GM21717 (cell line): ENCODE data around the gene CERKL.

Experiments used
- ATAC-seq: cut with Tn5 transposase; IDR thresholded peaks from one replicate; pipeline ENCODE4 v1.9.1; 2021; ENCODE audit warnings: mild to moderate bottlenecking, moderate library complexity; ENCODE audit not compliant: unreplicated experiment

The CERKL gene

DNA sequence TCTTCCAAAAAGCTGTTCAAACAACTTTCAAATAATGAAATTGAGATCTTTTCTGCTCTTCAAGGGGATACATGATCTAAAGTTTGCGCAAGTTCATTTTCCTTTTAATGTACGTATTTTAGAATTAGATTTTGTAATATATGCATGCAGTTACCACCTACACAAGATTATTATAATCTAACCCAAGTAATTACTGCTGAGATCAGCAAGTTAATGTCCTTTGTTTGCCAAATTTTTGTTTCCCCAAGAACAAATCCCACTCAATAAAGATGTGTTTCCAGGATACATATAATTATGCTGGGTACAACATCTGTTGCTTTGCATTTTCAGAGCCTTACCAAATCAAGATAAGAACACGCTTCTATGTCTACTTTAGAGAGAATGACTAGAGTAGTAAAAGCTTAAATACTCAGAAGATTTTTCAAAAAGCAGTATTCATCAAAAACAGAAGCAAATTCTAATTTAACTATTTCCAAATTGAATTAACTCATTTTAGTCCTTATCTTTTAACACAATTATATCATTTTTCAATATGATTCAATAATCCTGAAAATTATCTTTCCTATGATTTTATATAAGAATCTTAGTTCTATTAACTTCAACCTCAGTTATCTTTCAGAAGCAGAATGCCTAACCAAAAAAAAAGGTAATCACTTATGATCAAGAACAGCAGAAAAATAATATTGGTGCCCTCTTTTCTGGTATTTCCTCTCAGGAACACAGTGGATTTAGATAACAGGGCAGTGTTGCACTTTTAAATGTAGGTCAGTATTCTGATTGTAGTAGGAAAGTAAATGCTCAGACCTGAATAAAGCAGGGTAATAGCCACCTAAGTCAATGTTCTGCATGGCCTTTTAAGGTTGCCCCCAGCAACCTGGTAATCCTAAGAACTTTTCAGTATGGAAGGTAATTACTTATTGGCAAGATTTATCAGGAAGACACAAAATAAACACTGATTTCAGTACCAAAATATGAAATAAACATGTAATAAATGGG is 28.0 kb downstream of the CERKL start:
- ATAC-seq: no peak

DNA sequence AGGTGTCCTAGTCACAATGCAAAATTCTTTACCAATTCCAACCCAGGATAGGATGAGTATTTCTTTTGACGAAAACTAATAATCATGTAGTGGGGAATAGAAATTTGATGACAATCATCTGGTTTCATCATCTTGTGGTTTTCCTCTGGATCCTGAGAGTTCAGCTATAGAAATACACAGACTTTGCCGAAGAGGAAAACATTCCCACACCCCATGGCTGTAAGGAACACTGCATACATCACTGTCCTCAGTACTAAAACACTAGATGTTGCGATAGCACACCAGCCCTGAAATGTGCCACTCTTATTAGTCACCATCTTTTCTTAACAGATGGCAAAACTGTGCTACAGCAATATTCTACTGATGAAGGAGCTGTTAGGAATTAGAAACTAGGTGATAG is 29.4 kb downstream of the CERKL start:
- no peak for ATAC-seq

DNA sequence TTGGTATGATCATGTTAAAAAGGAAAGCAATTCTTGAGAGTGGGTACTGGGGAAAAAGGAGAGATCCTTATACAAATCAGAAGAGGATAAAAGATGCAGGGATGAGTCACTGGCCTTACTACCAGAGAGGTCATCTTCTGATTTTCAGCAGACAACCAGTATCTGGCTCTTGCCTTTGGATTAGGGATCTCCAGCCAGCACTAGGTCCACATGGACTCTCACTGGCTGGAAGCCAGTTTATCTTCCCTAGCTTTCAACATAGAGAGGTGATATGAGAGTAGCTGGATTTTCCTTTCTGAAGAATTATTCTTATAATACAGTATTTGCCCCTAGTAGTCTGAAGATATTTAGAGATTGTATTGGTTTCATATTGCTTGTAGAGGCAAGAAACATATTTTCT is 30.2 kb downstream of the CERKL start:
- no peak for ATAC-seq

DNA sequence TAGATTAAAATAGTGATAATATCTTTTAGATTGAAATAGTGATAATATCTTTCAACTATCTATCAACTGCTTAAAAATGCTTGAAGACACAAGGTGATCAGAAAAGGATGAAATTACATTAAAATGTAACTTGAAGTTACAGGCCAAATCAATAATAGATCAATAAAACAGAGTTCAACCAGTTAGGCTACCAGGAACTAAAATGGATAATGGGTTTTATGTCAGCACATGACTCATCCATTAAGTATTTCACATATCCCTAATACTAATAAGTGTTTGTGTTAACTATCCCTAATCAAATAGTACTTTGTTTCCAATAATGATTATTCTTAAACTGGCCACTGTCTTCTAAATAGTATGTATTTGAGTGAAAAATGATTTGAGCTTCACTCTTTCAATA is 33.7 kb downstream of the CERKL start:
- no peak for ATAC-seq

DNA sequence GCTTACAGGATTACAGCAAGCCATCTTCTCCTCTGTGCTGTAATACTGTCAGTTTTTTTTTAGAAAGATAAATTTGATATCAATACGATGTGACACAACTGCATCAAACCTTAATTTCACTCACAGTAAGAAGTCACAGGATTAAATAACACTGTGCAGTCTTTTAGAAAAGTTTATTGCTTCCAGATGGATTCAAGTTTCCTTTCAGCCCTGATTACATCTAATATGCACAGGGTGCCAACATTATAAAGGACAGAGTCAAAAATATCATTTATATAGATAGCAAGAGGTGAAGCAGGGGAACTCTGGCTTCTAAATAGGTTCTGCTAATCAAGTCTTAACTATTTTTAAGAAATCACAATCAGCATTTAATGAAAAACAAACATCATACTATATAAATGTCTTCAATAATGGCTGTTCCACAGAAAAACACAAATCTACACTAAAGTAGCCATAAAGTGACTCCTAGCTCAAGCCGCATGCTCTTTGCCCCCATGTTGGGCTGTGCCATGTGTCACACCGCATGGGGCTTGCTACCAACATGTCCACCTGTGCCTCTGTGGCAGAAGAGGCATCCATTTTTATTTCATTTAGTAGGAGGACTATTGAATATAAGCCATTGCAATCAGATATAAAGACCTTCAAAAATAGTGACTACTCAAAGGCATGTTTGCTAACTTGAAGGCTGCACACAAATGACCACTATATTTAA is 35.0 kb downstream of the CERKL start:
- no peak for ATAC-seq

DNA sequence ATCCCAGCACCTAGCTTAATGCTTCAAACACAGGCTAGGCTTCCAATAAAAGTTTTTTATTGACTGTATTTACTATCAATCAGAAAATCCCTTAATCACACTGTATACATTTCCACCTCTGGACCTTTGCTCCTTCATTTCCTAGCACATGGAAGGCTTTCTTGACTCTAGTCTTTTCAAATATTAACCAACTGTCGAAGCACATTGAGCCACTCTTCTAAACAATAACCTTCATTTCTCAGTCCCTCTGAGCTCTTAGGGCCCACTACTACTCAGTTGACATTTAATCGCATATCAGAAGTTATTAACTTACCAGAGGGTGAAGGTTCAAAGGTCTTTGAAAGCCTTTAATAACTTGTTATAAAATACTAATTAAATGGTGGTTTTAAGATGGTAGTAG is 37.4 kb downstream of the CERKL start:
- no peak for ATAC-seq

DNA sequence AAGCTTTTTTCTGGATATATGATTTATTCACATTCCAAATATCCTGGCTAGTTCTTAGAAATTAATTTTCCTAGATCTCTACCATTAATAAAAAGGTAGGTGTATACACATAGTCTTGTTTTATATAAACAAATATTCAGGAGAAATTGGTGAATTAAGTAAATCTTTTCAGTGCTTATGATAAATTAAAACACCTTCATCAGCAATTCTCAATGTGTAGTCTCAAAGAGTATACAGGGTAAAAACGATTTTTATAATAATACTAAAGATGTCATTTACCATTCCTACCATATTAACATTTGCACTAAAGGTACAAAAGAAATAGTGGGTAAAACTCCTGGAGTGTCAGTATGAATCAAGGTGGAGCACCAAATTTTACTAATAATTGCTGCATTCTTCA is 40.2 kb downstream of the CERKL start:
- ATAC-seq: no peak

DNA sequence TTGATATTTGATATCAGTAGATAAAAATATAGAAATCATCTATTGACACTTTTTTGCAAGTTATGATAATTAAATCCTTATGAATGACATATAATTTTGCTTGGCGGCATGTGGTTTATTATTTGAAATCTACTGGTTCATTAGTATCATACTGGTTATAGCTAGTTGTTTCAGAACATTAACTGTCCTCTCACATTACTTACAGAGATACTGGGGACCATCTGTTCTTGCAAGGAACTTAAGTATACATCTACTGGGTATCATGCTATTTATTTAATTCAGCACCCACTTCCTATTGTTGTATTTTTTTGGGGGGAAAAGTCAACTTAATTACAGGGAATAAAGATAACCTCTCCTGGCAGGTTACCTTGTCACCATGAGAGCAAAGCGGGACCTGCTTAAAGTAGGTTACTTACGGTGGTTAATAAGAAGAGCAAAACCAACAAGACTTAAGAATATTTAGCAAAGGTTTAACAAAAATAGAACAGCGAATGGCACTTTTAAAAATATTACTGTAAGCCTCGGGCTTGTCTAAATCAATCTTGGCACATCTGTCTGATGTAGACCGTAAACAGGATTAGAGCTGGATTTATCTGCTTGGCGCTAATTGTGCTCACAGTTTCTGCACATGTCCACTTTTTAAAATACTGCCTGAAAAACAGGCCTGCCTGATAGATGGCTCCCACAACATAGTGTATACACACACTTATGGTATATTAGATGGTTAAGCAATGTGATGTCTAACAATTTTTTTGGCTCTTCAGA is 41.8 kb downstream of the CERKL start:
- ATAC-seq: no peak

DNA sequence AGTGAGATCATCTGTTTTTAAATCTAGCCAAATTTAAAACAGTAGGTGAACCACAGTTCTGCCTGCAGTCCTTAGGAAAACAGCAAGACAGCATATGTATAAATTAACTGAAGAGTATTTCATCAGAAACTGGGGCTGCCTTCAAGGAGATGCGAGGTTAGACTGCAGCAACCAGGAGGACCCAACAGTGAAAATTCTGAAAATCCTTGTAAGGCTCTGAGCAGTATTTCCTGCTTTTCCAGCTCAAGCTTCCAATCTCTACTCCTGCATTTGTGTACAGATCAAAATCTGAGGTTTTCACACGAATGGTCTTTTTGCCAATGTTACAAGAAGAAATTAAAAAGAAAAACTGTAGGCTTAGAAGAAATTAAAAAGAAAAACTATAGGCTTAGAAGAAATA is 43.7 kb downstream of the CERKL start:
- no peak for ATAC-seq

DNA sequence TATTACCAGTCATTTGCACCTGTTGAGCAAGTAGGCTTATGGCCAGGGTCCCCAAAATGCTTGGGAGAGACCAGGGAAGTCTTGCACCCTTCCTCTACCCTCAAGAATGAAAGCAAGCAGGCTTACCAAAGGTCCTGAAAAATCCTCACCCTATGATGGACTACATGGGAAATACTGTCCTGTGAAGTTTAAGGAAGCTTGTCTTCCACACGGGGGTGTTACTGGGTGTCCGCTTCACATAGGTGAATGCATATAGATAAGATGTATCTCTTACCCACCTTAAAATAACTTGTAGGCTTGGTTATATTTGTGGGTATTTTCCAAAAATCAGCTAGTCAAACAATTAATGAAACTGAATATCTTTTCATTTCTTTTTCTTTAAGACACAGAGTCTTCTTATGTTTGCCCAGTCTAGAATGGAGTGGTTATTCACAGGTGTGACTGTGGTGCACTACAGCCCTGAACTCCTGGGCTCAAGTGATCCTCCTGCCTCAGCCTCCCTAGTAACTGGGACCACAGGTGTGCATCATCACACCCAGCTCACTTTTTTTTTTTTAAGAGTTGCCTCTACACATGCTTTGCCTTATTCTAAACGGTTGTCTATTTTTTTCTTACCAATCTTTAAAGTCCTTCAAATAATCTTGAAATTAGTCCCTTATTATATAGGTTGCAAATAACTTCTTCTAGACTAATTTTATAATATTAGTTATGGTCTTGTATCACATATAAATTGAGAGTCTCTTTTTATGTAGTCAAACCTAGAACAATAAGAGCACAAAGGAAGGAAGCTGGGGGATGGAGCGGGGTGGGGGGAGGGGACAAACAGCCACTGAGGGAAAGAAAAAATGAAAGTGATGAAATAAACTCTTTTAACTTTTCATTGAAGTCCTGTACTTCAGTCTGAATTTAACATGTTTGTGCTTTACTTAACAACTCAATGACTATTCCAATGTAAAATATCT is 49.0 kb downstream of the CERKL start:
- no peak for ATAC-seq

DNA sequence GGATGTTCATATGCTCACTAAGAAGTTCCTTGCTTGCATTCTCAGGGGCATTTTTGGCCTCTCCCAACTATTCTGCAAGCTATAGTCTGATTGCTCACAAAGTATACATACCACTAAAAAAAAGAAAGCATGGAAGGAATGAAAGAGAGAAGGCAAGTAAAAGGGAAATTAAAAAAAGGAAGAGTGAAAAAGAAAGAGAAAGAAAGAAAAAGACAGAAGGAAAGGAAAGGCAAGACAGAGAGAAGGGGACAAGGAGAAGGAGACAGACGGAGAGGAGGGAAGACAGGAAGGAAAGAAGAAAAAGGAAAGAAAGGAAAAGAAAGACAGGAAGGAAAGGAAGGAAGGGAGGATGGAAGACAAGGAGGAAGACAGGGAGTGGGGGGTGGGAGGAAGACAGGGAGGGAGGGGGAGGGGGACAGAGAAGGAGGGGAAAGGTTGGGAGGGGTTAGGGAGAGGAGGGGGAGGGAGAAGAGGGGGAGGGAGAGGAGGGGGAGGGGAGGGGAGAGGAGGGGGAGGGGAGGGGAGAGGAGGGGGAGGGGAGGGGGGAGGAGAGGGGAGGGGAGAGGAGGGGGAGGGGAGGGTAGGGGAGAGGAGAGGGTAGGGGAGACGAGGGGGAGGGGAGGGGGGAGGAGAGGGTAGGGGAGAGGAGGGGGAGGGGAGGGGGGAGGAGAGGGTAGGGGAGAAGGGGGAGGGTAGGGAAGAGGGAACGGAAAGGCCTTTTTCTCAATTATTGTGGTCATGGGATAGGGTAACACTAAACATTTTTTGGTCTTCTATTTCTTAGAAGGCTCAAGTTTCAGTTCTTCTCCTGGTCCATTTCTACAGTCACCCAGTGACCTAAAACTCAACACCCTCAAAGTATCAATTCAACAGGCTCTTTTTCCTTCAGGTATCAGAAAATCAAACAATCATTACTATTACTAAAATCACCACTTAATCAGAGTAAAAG is 50.7 kb downstream of the CERKL start:
- no peak for ATAC-seq

DNA sequence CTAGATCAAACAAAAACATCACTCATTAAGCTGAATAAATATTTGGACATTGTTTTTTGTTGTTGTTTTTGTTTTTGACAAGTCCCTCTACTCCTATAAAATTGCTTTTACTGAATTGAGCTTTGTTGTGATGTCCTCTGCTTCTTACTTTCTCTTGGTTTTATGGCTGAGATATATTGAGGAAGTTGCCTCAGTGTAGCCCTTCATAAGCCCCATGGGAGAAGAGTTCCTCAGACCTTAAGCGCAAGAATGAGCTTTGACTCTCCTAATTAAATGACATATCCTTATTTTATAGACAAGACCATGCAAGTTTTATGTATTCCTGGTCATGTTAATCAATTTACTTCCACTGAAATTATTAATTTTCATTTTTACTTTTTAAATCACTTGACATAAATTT is 54.9 kb downstream of the CERKL start:
- ATAC-seq: no peak

DNA sequence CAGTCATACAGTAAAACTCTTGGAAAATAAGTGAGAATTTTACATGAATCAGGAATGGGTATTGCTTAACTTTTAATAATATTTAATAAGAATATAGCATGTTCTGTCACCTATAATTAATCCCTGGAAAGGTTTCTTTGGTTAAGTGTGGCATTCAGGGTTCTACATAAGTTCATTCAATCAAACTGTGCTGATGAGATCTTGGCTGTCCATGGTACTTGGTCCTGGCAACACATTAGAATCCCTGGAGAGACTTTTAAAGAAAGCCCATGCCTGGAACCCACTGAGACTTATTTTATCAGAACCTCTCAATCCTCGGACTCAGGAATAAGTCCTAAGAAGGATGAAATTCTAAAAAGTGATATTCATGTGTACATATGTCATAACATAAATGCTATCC is 60.3 kb downstream of the CERKL start:
- no peak for ATAC-seq

DNA sequence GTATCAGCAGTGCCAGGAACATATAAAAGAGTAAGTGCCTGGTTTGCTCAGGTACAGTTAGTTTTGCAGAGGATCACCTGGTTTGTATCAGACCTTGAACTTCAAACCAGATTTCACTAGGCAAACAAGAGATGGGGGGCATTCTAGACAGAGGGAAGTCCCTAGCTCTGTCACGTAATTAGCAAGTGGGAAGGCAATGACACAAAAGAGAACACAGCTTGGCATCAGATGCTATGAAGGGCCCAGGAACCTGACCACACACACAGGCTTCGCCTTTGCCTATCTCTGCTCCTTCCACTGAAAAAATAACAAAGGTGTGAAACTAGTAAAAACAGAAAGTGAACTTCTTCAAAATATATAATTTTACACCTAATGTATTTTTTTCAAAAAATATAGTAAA is 62.6 kb downstream of the CERKL start:
- peak; percentile 66 for ATAC-seq

DNA sequence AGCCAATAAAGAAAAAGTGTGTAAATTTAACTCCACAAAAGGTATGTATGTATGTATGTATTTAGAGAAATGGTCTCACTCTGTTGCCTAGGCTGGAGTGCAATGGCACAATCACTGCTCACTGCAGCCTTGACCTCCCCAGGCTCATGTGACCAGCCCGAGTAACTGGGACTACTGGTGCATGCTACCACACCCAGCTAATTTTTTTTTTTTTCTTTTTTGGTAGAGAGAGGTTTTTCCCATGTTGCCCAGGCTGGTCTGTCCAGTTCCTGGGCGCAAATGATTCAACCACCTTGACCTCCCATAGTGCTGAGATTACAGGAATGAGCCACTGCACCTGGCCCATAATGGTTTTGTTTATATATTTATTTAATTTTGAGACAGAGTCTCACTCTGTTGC is 67.1 kb downstream of the CERKL start:
- ATAC-seq: no peak

DNA sequence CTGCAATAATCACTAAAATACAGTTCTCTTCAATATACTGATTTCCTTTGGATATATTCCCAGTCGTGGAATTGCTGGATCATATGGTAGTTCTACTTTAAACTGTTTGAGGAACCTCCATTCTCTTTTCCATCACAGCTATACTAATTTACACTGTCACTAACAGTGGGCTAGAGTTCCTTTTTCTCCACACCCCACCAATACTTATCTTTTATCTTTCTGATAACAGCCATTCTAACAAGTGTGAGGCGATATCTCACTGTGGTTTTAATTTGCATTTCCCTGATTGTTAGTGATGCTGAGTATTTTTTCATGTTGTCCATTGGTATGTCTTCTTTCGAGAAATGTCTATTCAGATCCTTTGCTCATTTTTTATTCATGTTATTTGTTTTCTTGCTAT is 68.4 kb downstream of the CERKL start:
- no peak for ATAC-seq

DNA sequence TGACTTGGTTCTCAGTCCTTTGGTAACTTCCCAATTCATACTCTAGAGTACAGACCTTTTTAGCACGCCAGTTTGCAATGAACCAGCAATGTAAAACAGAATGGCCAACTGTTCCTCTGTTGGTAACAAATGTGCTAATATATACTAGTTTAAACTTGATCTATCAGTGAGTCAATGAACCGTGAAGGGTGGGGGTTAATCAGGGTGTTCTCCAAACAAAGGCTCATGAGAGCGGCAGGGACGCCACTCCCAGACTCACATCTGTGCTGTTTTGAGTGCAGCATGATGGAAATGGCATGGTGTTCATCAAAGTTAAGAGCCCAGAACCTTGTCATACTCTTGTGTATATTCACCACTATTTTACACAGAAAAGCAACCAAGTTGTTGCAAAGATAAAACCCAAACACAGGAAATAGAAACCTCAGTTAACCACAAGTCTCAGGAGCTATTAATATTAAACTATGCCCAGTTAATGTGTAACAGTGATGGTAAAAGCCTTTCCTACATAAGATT is 70.3 kb downstream of the CERKL start:
- ATAC-seq: peak; percentile 93

DNA sequence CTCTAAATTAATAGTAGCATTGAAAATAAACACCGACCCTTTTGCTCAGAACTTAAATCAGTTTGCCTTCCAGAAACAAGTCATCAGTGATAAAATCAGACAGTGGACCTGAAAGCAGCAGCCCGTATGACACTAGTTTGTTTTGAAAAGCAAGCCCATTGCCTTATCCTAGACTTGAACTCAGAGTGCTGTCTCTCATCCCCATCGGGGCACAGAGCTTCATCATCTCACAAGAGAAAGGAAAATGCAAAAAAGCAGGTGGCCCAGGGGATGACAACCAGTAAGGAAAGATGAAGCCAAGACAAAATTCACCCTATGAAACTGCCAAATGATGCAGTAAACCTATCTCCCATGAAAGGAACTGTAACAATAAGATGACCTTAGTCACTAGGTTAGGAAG is 71.2 kb downstream of the CERKL start:
- no peak for ATAC-seq

DNA sequence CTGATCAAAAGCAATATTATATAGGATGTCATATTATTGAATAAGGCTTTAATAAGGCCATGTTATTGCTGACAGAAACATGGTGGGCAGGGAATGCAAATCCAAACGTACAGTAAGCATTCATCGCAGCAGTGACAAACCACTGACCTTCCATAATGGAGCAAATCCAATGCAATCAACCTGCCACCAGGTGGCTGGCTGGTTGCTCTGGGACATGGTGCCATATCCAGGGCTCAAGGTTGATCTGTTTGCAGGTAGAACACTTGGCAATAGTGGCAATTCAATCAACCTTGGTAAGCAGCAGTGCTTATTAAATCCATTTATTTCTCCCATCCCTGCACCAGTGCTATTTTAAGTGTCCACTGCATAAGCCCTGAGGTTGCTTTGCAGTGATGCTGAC is 75.4 kb downstream of the CERKL start:
- ATAC-seq: no peak
